Liver (tissue), 9 donors: ENCODE results near the gene ART5. TPM values are rescaled to one million over a fixed set of nuclear protein-coding genes. Genes with fewer than 3 reads are reported as not detected.
"Not testable (repeated sequence)": the region's sequence is repeated elsewhere in the genome, so short reads cannot be mapped to it uniquely, and the experiment has no call there.

Experiments
- DNase-seq: peaks from one replicate; pipeline ENCODE4 v3.0.0-alpha.2; 2017; ENCODE audit warnings: low spot score
- H3K27ac ChIP-seq, 2 donors: one replicate each; pipeline ENCODE4 v1.7.0; 2013; ENCODE audit warnings: inconsistent platforms in 2 of 2, low read length in 2 of 2, control low read depth in 1 of 2, low read depth in 1 of 2, mild to moderate bottlenecking in 1 of 2
- H3K27me3 ChIP-seq, 4 donors: one replicate each; pipeline versions ENCODE4 v1.6.1 to v1.7.0; 2013; ENCODE audit warnings: low read length in 3 of 4, inconsistent platforms in 1 of 4, mild to moderate bottlenecking in 1 of 4, moderate library complexity in 1 of 4; ENCODE audit not compliant: control insufficient read depth in 4 of 4, insufficient read depth in 4 of 4
- H3K36me3 ChIP-seq, 4 donors: one replicate each; pipeline versions ENCODE4 v1.6.1 to v1.7.0; 2013; ENCODE audit warnings: low read length in 3 of 4, mild to moderate bottlenecking in 3 of 4, low read depth in 1 of 4, moderate library complexity in 1 of 4; ENCODE audit not compliant: control insufficient read depth in 4 of 4, insufficient read depth in 3 of 4
- H3K4me1 ChIP-seq, 4 donors: one replicate each; pipeline versions ENCODE4 v1.6.1 to v1.7.0; 2013; ENCODE audit warnings: low read length in 3 of 4, mild to moderate bottlenecking in 3 of 4, moderate library complexity in 1 of 4; ENCODE audit not compliant: control insufficient read depth in 4 of 4, insufficient read depth in 4 of 4
- H3K4me3 ChIP-seq, 3 donors: one replicate each; pipeline versions ENCODE4 v1.6.1 to v1.7.0; 2013; ENCODE audit warnings: low read length in 3 of 3, control low read depth in 1 of 3, low read depth in 1 of 3, mild to moderate bottlenecking in 1 of 3
- H3K9ac ChIP-seq, 2 donors: one replicate each; pipeline ENCODE4 v1.7.0; 2013; ENCODE audit warnings: low read length in 2 of 2, mild to moderate bottlenecking in 2 of 2, moderate library complexity in 2 of 2, control low read depth in 1 of 2, low read depth in 1 of 2
- H3K9me3 ChIP-seq, 4 donors: one replicate each; pipeline versions ENCODE4 v1.6.1 to v1.7.0; 2013; ENCODE audit warnings: low read length in 3 of 4; ENCODE audit not compliant: control insufficient read depth in 4 of 4
- FOXA2 ChIP-seq: IDR thresholded peaks from 2 replicates; pipeline ENCODE4 v1.6.1; 2016; ENCODE audit warnings: antibody characterized with exemption
- GABPA ChIP-seq, 2 donors: IDR thresholded peaks in 1 of 2; conservative IDR thresholded peaks in 1 of 2; 2 replicates each; pipeline ENCODE4 v1.6.1; 2016; ENCODE audit warnings: antibody characterized with exemption in 2 of 2, mild to moderate bottlenecking in 1 of 2, moderate library complexity in 1 of 2
- HNF4A ChIP-seq, 2 donors: conservative IDR thresholded peaks; 2 replicates each; pipeline ENCODE4 v1.6.1; 2016; ENCODE audit warnings: antibody characterized with exemption in 2 of 2, mild to moderate bottlenecking in 2 of 2
- HNF4G ChIP-seq: IDR thresholded peaks from 2 replicates; pipeline ENCODE4 v1.6.1; 2016; ENCODE audit warnings: antibody characterized with exemption
- JUND ChIP-seq, 2 donors: IDR thresholded peaks; 2 replicates each; pipeline ENCODE4 v1.6.1; 2016; ENCODE audit warnings: antibody characterized with exemption in 2 of 2
- NR2F2 ChIP-seq: IDR thresholded peaks from 2 replicates; pipeline ENCODE4 v1.6.1; 2016; ENCODE audit warnings: antibody characterized with exemption
- RAD21 ChIP-seq, 2 donors: IDR thresholded peaks; 2 replicates each; pipeline ENCODE4 v1.6.1; 2016; ENCODE audit warnings: antibody characterized with exemption in 2 of 2, mild to moderate bottlenecking in 2 of 2
- RXRA ChIP-seq, 2 donors: IDR thresholded peaks; 2 replicates each; pipeline ENCODE4 v1.6.1; 2017 to 2018; ENCODE audit warnings: antibody characterized with exemption in 2 of 2, mild to moderate bottlenecking in 1 of 2
- SP1 ChIP-seq: IDR thresholded peaks from 2 replicates; pipeline ENCODE4 v1.6.1; 2018; ENCODE audit warnings: antibody characterized with exemption, mild to moderate bottlenecking
- YY1 ChIP-seq: IDR thresholded peaks from 2 replicates; pipeline ENCODE4 v1.6.1; 2016; ENCODE audit warnings: antibody characterized with exemption, mild to moderate bottlenecking
- WGBS: extraction: QIAGEN DNeasy Blood & Tissue Kit; methylation state at CpG from one replicate; pipeline ENCODE4 v1.1.7; 2013; 5-methylcytosine and 5-hydroxymethylcytosine counted together
- polyA plus RNA-seq, 2 donors: library from polyadenylated mRNA; stranded (reverse) in 1 of 2; unstranded in 1 of 2; fragments of 200-250 nt in 1 of 2; fragments of >200 nt in 1 of 2; fragmentation: Nextera tagmentation in 1 of 2; extraction: Ambion mirVana in 1 of 2; gene quantifications; one replicate each; pipeline versions ENCODE4 v1.2.1 to v1.2.3, GENCODE V29; 2013 to 2015
- total RNA-seq, 2 donors: library from RNA; depleted of rRNA; stranded (reverse); fragments of >200 nt; gene quantifications; one replicate each; pipeline ENCODE4 v1.2.3, GENCODE V29; 2014
- TF ChIP-seq, protein P1 (sequence below): IDR thresholded peaks from 2 replicates; pipeline ENCODE4 v1.6.1; 2016; ENCODE audit warnings: antibody characterized with exemption
- TF ChIP-seq, protein P2 (sequence below): fragments of 150-350 bp; IDR thresholded peaks from 2 replicates; pipeline ENCODE4 v1.5.1; 2017; ENCODE audit warnings: improper control_type of control experiment, low read depth, low read length; ENCODE audit not compliant: missing input control
- TF ChIP-seq, protein P3 (sequence below): IDR thresholded peaks from 2 replicates; pipeline ENCODE4 v1.6.1; 2016; ENCODE audit warnings: antibody characterized with exemption
- donor health status: healthy.
- donor health status: healthy.
- donor health status: healthy.
- donor health status: healthy.
- donor health status: healthy.

Gene ART5
- total and polyA plus RNA-seq, 4 donors: 0.17 to 0.93 TPM; not detected in 2

DNA sequence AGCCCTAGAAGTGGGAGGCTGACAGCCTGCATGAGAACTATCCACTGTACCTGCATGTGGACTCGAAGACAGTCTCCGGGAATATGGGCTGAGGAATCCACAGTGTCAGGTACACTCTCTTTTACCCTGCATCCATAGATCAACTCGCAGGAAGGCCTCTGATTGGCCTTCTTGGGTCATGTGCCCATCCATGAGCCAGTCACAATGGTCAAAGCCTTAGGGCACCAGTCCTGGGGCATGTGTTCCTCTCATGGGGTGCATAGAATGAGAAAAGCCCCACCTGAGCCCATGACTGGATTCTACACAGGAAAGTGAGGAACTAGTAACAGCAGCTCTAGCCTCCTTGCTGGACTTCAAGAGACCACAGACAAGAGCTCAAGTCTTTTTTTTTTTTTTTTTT lies 13.8 kb upstream of the ART5 start:
- no peak for DNase-seq
- H3K9me3 ChIP-seq: no peaks in the 10 kb centered on the region
- H3K9ac ChIP-seq: no peak overlapping the region
- no peak overlapping the region for H3K27ac ChIP-seq
- H3K4me1 ChIP-seq: no peaks in the 10 kb centered on the region
- WGBS: 96% methylated on average over 3 of the region's 3 CpGs
- no peak overlapping the region for H3K4me3 ChIP-seq
- H3K27me3 ChIP-seq: no peaks in the 10 kb centered on the region
- TF ChIP-seq, protein P1, sequence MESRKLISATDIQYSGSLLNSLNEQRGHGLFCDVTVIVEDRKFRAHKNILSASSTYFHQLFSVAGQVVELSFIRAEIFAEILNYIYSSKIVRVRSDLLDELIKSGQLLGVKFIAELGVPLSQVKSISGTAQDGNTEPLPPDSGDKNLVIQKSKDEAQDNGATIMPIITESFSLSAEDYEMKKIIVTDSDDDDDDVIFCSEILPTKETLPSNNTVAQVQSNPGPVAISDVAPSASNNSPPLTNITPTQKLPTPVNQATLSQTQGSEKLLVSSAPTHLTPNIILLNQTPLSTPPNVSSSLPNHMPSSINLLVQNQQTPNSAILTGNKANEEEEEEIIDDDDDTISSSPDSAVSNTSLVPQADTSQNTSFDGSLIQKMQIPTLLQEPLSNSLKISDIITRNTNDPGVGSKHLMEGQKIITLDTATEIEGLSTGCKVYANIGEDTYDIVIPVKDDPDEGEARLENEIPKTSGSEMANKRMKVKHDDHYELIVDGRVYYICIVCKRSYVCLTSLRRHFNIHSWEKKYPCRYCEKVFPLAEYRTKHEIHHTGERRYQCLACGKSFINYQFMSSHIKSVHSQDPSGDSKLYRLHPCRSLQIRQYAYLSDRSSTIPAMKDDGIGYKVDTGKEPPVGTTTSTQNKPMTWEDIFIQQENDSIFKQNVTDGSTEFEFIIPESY: no peak
- TF ChIP-seq HNF4G: no peak
- TF ChIP-seq RXRA (IDR thresholded peaks at IDR 0.05): no peak
- TF ChIP-seq, protein P2, sequence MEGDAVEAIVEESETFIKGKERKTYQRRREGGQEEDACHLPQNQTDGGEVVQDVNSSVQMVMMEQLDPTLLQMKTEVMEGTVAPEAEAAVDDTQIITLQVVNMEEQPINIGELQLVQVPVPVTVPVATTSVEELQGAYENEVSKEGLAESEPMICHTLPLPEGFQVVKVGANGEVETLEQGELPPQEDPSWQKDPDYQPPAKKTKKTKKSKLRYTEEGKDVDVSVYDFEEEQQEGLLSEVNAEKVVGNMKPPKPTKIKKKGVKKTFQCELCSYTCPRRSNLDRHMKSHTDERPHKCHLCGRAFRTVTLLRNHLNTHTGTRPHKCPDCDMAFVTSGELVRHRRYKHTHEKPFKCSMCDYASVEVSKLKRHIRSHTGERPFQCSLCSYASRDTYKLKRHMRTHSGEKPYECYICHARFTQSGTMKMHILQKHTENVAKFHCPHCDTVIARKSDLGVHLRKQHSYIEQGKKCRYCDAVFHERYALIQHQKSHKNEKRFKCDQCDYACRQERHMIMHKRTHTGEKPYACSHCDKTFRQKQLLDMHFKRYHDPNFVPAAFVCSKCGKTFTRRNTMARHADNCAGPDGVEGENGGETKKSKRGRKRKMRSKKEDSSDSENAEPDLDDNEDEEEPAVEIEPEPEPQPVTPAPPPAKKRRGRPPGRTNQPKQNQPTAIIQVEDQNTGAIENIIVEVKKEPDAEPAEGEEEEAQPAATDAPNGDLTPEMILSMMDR: no peak
- TF ChIP-seq RAD21 (IDR thresholded peaks at IDR 0.05): no peak
- TF ChIP-seq YY1: no peak
- no peak for TF ChIP-seq SP1
- no peak for TF ChIP-seq FOXA2
- TF ChIP-seq JUND (IDR thresholded peaks at IDR 0.05): no peak
- no peak for TF ChIP-seq HNF4A (conservative IDR thresholded peaks at IDR 0.05)
- TF ChIP-seq, protein P3, sequence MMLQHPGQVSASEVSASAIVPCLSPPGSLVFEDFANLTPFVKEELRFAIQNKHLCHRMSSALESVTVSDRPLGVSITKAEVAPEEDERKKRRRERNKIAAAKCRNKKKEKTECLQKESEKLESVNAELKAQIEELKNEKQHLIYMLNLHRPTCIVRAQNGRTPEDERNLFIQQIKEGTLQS: no peak
- no peak for TF ChIP-seq GABPA (IDR thresholded peaks at IDR 0.05 in 1 of 2, conservative IDR thresholded peaks at IDR 0.05 in 1 of 2)
- TF ChIP-seq NR2F2: no peak
- H3K36me3 ChIP-seq: no peaks in the 10 kb centered on the region

DNA sequence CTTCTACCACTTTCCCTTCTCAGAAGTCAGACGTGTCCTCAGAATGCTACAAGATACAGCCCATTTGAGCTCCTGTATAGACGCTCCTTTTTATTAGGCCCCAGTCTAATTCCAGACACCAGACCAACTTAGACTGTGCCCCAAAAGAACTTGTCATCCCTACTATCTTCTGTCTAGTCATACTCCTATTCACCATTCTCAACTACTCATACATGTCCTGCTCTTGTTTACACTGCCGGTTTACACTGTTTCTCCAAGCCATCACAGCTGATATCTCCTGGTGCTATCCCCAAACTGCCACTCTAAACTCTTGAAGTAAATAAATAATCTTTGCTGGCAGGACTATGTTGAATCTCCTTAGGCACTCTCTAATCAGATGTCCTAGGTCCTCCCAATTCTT lies 10.7 kb upstream of the ART5 start:
- H3K9ac ChIP-seq, H3K4me3 ChIP-seq, H3K27ac ChIP-seq, H3K9me3 ChIP-seq, H3K27me3 ChIP-seq, H3K36me3 ChIP-seq, H3K4me1 ChIP-seq, DNase-seq: not testable (repeated sequence)
- 94% methylated on average over 3 of the region's 3 CpGs for WGBS

DNA sequence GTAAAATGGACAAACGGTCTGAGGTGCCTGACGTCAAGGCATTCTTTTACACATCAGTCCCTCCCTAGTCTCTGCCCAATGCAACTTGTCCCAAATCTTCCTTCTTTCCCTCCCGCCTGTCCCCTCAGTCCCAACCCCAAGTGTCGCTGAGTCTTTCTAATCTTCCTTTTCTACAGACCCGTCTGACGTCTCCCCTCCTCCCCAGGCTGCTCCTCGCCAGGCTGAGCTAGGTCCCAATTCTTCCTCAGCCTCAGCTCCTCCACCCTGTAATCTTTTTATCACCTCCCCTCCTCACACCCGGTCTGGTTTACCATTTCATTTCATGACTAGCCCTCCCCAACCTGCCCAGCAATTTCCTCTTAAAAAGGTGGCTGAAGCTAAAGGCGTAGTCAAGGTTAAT lies 7.6 kb upstream of the ART5 start:
- H3K27me3 ChIP-seq, H3K4me1 ChIP-seq, H3K4me3 ChIP-seq, DNase-seq, H3K9me3 ChIP-seq, H3K9ac ChIP-seq, H3K36me3 ChIP-seq, H3K27ac ChIP-seq: not testable (repeated sequence)
- WGBS: 43% methylated on average over 9 of the region's 9 CpGs

DNA sequence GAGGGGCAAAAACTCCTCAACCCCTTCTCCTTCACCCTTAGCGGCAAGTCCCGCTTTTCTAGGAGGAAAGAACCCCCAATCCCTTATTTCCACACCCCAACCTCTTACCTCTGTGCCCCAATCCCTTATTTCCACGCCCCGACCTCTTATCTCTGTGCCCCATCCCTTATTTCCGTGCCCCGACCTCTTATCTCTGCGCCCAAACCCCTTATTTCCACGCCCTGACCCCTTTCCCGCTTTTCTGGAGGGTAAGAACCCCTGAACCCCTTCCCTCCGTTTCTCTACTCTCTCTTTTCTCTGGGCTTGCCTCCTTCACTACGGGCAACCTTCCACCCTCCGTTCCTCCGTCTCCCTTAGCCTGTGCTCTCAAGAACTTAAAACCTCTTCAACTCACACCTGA lies 7.1 kb upstream of the ART5 start:
- DNase-seq, H3K27ac ChIP-seq, H3K9me3 ChIP-seq, H3K36me3 ChIP-seq, H3K9ac ChIP-seq, H3K27me3 ChIP-seq, H3K4me3 ChIP-seq, H3K4me1 ChIP-seq: not testable (repeated sequence)
- WGBS: 74% methylated on average over 13 of the region's 13 CpGs
